Measurements from ENCODE around the gene THRB.

DNA sequence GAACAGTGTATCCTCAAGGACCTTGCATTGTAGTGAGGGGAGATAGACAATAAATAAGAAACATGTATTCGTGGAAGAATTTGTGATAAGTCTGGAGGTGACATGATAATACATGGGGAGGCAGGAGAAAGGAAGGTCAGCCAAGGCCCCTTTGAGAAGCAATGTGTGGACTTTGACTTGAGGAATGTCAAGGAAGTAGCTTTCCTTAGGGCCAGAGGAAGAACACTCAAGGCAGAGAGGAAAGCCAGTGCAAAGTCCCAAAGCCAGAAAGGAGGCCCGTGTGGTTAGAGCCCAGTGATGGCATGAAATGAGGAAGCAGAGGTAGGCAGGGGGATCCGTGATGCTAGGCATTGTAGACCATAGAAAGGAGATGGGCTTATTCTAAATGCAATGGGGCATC is 357.3 kb downstream of the THRB start:
- TF ChIP-seq KDM5A (IDR thresholded peaks at IDR 0.05) = no peak
- TF ChIP-seq, protein P1, sequence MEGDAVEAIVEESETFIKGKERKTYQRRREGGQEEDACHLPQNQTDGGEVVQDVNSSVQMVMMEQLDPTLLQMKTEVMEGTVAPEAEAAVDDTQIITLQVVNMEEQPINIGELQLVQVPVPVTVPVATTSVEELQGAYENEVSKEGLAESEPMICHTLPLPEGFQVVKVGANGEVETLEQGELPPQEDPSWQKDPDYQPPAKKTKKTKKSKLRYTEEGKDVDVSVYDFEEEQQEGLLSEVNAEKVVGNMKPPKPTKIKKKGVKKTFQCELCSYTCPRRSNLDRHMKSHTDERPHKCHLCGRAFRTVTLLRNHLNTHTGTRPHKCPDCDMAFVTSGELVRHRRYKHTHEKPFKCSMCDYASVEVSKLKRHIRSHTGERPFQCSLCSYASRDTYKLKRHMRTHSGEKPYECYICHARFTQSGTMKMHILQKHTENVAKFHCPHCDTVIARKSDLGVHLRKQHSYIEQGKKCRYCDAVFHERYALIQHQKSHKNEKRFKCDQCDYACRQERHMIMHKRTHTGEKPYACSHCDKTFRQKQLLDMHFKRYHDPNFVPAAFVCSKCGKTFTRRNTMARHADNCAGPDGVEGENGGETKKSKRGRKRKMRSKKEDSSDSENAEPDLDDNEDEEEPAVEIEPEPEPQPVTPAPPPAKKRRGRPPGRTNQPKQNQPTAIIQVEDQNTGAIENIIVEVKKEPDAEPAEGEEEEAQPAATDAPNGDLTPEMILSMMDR (IDR thresholded peaks at IDR 0.05) = no peak
- TF ChIP-seq, protein P2, sequence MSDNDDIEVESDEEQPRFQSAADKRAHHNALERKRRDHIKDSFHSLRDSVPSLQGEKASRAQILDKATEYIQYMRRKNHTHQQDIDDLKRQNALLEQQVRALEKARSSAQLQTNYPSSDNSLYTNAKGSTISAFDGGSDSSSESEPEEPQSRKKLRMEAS (IDR thresholded peaks at IDR 0.05) = no peak
- no peak for TF ChIP-seq RCOR1 (IDR thresholded peaks at IDR 0.05; ENCODE audit: low read depth, low read length)
- TF ChIP-seq RAD21 (conservative IDR thresholded peaks at IDR 0.05 in 1 of 2, IDR thresholded peaks at IDR 0.05 in 1 of 2) = no peak
- TF ChIP-seq MAFK (IDR thresholded peaks at IDR 0.05; ENCODE audit: partially characterized antibody) = no peak
- no peak for TF ChIP-seq SMC3 (IDR thresholded peaks at IDR 0.05)
- no peak for TF ChIP-seq POLR2A (IDR thresholded peaks at IDR 0.05; ENCODE audit: low read length)
- no peak for TF ChIP-seq RFX5 (IDR thresholded peaks at IDR 0.05)
- no peak for TF ChIP-seq JUNB (IDR thresholded peaks at IDR 0.05)
- no peak for TF ChIP-seq NFE2L2 (conservative IDR thresholded peaks at IDR 0.05; ENCODE audit: low read length)
- TF ChIP-seq KDM1A (IDR thresholded peaks at IDR 0.05; ENCODE audit: low read depth) = no peak
